ENCODE results near the gene SLC16A6.
A peak's percentile ranks its signal among the peaks of the same experiment; 100 is the strongest.
"Not testable (repeated sequence)": the region's sequence is repeated elsewhere in the genome, so short reads cannot be mapped to it uniquely, and the experiment has no call there.

Gene SLC16A6

DNA sequence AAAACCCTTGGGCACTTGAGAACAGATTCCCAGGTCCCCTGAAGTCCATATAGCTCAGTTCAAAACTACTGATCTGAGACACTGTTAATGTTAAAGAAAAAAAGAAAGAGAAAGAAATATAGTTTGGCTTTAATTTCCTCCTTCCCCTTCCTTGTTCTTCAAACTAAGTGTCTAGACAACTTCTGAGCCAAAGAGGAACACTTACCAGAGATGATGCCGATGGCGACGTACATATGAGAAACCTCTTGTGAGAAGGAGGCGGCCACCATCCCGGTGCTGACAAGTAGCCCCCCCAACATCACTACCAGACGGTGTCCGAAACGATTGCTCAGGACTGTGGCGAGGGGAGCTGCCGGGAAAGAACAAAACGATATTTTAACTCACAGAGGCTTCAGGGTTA lies 17.2 kb downstream of the SLC16A6 start:
- H3K4me3 ChIP-seq (ENCODE audit: low read depth, low read length): no peak overlapping the region
- no peak for DNase-seq (ENCODE audit: low read depth)
- TF ChIP-seq POLR2A (IDR thresholded peaks at IDR 0.05; ENCODE audit: extremely low read depth, insufficient read length): no peak
- TF ChIP-seq MAX (IDR thresholded peaks at IDR 0.05; ENCODE audit: low read depth, low read length): no peak
- no peak for TF ChIP-seq CTCF (IDR thresholded peaks at IDR 0.05; ENCODE audit: low read depth, low read length)
- TF ChIP-seq MYC (IDR thresholded peaks at IDR 0.05; ENCODE audit: low read depth, low read length): no peak

DNA sequence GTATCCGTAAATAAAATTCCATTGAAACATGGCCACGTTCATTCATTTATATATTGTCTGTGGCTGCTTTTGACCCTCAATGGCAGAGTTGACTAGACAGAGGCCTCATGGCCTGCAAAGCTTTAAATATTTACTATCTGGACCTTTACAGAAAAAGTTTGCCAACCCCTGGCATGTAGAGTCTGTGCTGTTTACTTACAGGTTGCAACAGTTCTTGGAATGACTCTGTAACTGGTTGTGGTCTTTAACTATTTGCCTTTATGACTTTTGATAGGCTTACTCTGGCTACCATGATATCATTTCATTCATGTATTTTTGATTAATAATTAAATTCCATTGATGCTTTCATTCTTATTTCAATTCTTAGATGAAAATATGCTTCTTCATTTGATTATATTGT lies 25.1 kb downstream of the SLC16A6 start:
- not testable (repeated sequence) for DNase-seq (ENCODE audit: low read depth); H3K4me3 ChIP-seq (ENCODE audit: low read depth, low read length)

GRCh38 chr17:68263101-68263681 lies 27.7 kb downstream of the SLC16A6 start:
- DNase-seq (ENCODE audit: low read depth): peak; percentile 68
- not testable (repeated sequence) for H3K4me3 ChIP-seq (ENCODE audit: low read depth, low read length)

DNA sequence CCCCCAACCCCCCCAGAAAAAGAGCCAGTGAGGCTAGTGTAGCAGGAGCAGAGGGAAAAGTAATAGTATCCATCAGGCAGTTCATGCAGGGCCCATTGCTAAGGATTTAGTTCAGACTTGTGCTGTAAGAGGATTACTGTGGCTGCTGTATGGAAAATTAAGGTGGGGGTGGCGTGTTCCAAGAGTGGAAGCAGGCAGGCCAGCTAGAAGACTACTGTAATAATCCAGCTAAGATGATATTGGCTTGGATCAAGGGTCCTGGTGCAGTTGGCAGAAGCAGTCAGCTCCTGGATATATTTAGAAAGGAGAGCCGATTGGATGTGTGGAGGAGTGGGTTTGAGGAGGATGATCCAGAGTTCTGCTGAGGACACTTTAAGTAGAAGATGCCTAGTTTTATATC lies 28.5 kb downstream of the SLC16A6 start:
- H3K4me3 ChIP-seq (ENCODE audit: low read depth, low read length); DNase-seq (ENCODE audit: low read depth): not testable (repeated sequence)

DNA sequence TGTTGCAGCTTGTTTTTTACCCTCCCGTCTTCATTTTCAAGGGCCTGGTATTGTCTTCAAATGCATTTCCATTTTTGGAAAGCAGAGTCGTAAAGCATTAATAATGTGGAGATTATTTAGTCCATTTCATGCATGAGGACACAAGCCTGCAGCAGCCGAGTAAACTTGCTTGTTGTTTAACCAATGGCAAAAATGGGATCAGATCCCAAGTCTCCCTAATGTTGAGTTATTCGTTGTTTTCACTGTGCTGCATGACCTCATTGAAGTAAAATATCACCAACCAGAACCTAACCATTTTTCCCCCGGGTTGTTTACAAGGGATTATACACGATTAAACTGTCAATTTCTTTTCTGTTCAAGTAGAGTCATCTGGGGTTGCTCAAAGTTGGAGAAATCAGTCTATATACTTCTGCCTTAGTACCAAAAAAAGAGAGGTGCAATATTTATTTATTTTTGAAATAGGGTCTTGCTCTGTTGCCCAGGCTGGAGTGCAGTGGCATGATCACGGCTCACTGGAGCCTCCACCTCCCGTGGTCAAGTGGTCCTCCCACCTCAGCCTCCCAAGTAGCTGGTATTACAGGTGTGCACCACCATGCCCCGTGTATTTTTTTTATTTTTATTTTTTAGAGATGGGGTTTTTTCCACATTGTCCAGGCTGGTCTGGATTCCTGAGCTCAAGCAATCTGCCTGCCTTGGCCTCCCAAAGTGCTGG lies 30.7 kb downstream of the SLC16A6 start:
- no peak for TF ChIP-seq POLR2A (IDR thresholded peaks at IDR 0.05; ENCODE audit: extremely low read depth, insufficient read length)
- TF ChIP-seq MAX (IDR thresholded peaks at IDR 0.05; ENCODE audit: low read depth, low read length): no peak
- no peak for TF ChIP-seq CTCF (IDR thresholded peaks at IDR 0.05; ENCODE audit: low read depth, low read length)
- no peak for TF ChIP-seq MYC (IDR thresholded peaks at IDR 0.05; ENCODE audit: low read depth, low read length)
- peak overlapping the region; percentile 60 for H3K4me3 ChIP-seq (ENCODE audit: low read depth, low read length)
- no peak for DNase-seq (ENCODE audit: low read depth)

- H3K4me3 ChIP-seq (ENCODE audit: low read depth, low read length): peak overlapping the region; percentile 60
Observed at GRCh38 chr17:68259648-68259951, 31.3 kb downstream of the SLC16A6 start.

GRCh38 chr17:68258890-68259647 lies 31.9 kb downstream of the SLC16A6 start:
- H3K4me3 ChIP-seq (ENCODE audit: low read depth, low read length): peak overlapping the region; percentile 60
- 0 out of 2 replicates have a peak, but pooled peaks have one; percentile 4 for TF ChIP-seq MYC (IDR thresholded peaks at IDR 0.05; ENCODE audit: low read depth, low read length)
- peak; percentile 84 for DNase-seq (ENCODE audit: low read depth)

More at GRCh38 chr17:68259648-68259951, 31.3 kb downstream of the SLC16A6 start:
- peak; percentile 52 for DNase-seq (ENCODE audit: low read depth)

- TF ChIP-seq MYC (IDR thresholded peaks at IDR 0.05; ENCODE audit: low read depth, low read length) (no peak), POLR2A (IDR thresholded peaks at IDR 0.05; ENCODE audit: extremely low read depth, insufficient read length) (no peak), MAX (IDR thresholded peaks at IDR 0.05; ENCODE audit: low read depth, low read length) (no peak), CTCF (IDR thresholded peaks at IDR 0.05; ENCODE audit: low read depth, low read length) (no peak)
- no peak for DNase-seq (ENCODE audit: low read depth)
- no peak overlapping the region for H3K4me3 ChIP-seq (ENCODE audit: low read depth, low read length)
Observed at GRCh38 chr17:68257934-68258333, 33.0 kb downstream of the SLC16A6 start.

GRCh38 chr17:68256701-68257100 lies 34.2 kb downstream of the SLC16A6 start:
- H3K4me3 ChIP-seq (ENCODE audit: low read depth, low read length): not testable (repeated sequence)

More at GRCh38 chr17:68256701-68257100, 34.2 kb downstream of the SLC16A6 start:
- not testable (repeated sequence) for DNase-seq (ENCODE audit: low read depth)
